Large intestine (tissue), 3 donors: Measurements from ENCODE around the gene RAD9A. TPM values are rescaled to one million over a fixed set of nuclear protein-coding genes. Genes with fewer than 3 reads are reported as not detected.

Experiments used
- DNase-seq, 2 donors: peaks; one replicate each; pipeline versions ENCODE4 v3.0.0 to v3.0.0-alpha.2; 2013
- H3K27ac ChIP-seq: one replicate; pipeline ENCODE4 v1.5.1; 2013; ENCODE audit warnings: low read length
- H3K27me3 ChIP-seq: 2 replicates; pipeline ENCODE4 v1.6.1; 2013; ENCODE audit warnings: low read length; ENCODE audit not compliant: control insufficient read depth, insufficient read depth
- H3K36me3 ChIP-seq: 2 replicates; pipeline ENCODE4 v1.6.1; 2013; ENCODE audit warnings: low read length; ENCODE audit not compliant: control insufficient read depth, insufficient read depth
- H3K4me1 ChIP-seq: one replicate; pipeline ENCODE4 v1.6.1; 2013; ENCODE audit warnings: low read length; ENCODE audit not compliant: control insufficient read depth, insufficient read depth
- H3K4me3 ChIP-seq: one replicate; pipeline ENCODE4 v1.5.1; 2013; ENCODE audit warnings: low read length
- H3K9me3 ChIP-seq: one replicate; pipeline ENCODE4 v1.6.1; 2013; ENCODE audit warnings: mild to moderate bottlenecking, low read depth, low read length, moderate library complexity; ENCODE audit not compliant: control insufficient read depth
- WGBS: methylation state at CpG from one replicate; pipeline ENCODE4 v1.1.5; 2013; ENCODE audit warnings: low lambda C conversion rate; ENCODE audit not compliant: insufficient coverage; 5-methylcytosine and 5-hydroxymethylcytosine counted together
- polyA plus RNA-seq: library from polyadenylated mRNA; unstranded; fragments of 120-200 nt; gene quantifications from one replicate; pipeline ENCODE4 v1.2.1, GENCODE V29; 2013

Gene RAD9A
- polyA plus RNA-seq, 1 donor, result 22.1 TPM

DNA sequence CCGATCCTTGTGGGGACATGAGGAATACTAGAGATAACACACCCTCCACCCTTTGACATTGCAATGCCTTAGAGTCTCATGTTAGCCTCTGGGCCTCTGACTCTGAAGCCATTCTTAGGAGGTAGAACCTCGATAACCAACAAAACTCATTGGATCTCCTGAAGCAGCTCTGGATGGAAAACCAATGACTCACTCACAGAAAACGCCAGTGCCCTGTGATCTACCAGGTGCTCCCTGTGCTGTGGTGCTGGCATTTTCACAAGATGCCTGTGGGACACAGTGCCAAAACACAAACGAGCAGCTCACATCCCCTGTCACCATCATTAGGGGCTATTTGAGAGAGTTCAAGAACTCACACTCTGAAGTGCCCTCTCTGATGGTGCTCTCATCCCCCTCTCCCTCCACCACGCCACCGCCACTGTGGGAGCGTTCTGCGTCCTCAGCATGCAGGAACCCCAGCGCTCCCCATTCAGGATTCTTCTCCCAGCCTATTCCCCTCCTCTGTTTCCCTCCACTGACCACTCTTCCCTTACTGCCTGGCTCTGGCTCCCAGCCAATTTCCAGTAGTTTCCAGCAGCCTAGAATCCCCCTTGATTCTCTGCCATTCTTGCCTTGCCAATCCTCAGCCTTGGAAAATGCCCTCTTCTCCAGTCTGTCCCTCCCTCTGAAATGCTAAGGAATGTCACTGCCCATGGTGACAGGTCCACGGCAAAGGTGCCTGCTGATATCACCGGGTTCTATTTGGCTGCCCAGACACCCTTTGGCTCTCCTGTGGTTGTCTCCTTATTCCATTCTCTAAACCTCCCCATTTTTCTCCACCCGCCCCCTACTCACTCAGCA, 33.7 kb upstream of the RAD9A start:
- no peaks in the 10 kb centered on the region for H3K9me3 ChIP-seq
- H3K36me3 ChIP-seq, result no peaks in the 10 kb centered on the region
- no peak overlapping the region for H3K4me3 ChIP-seq
- 89% methylated on average over 3 of the region's 12 CpGs for WGBS
- peak in 1 of 2 donors; percentile 11 for DNase-seq
- no peaks in the 10 kb centered on the region for H3K27me3 ChIP-seq
- H3K4me1 ChIP-seq, result peaks cover 41% of the 10 kb centered on the region
- H3K27ac ChIP-seq, result no peak overlapping the region

DNA sequence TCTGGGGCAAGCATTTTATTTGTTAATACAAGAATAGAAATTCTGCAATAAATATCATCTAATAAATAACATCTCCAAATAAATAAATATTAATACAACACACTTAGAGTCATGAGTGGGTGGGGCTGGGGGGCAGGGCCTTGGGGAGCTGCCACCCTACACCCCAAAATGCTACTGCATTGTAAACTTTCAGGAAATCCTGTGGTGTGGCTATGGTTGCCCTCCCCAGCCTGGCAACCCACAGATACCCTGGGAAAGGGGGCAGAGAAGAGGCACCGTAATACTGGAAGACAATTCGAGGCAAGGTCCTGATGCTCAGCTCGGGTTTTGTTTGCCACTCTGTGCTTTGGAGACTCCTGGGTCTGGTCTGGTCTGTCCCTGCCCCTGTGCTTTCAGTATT, 27.6 kb upstream of the RAD9A start:
- Histone ChIP-seq H3K27me3 (no peaks in the 10 kb centered on the region), H3K36me3 (peaks cover 11% of the 10 kb centered on the region), H3K4me3 (no peak overlapping the region), H3K9me3 (no peaks in the 10 kb centered on the region), H3K27ac (no peak overlapping the region), H3K4me1 (peaks cover 43% of the 10 kb centered on the region)
- DNase-seq, result no peak
- WGBS, result no CpG with 5 or more reads among the region's 3 CpGs

GRCh38 chr11:67364783-67365722, 26.7 kb upstream of the RAD9A start:
- peak overlapping the region; percentile 69 for H3K27ac ChIP-seq
- H3K36me3 ChIP-seq, result peaks cover 11% of the 10 kb centered on the region
- H3K4me1 ChIP-seq, result peaks cover 48% of the 10 kb centered on the region
- no CpG with 5 or more reads among the region's 24 CpGs for WGBS
- no peaks in the 10 kb centered on the region for H3K27me3 ChIP-seq
- peak in 1 of 2 donors; percentile 65 for DNase-seq
- no peaks in the 10 kb centered on the region for H3K9me3 ChIP-seq
- no peak overlapping the region for H3K4me3 ChIP-seq

GRCh38 chr11:67365736-67366444, 25.9 kb upstream of the RAD9A start:
- Histone ChIP-seq H3K4me3 (no peak overlapping the region), H3K4me1 (peaks cover 54% of the 10 kb centered on the region), H3K27ac (peak overlapping the region; percentile 69), H3K27me3 (no peaks in the 10 kb centered on the region), H3K36me3 (peaks cover 11% of the 10 kb centered on the region), H3K9me3 (no peaks in the 10 kb centered on the region)
- 67% methylated on average over 3 of the region's 14 CpGs for WGBS
- DNase-seq, result peak in 1 of 2 donors; percentile 17

- H3K9me3 ChIP-seq, result no peaks in the 10 kb centered on the region
- peaks cover 11% of the 10 kb centered on the region for H3K36me3 ChIP-seq
- peak overlapping the region; percentile 69 for H3K27ac ChIP-seq
- no peaks in the 10 kb centered on the region for H3K27me3 ChIP-seq
- peaks cover 60% of the 10 kb centered on the region for H3K4me1 ChIP-seq
- H3K4me3 ChIP-seq, result no peak overlapping the region
- DNase-seq, result no peak
- no CpG with 5 or more reads among the region's 8 CpGs for WGBS
Observed at GRCh38 chr11:67366546-67366945, 25.2 kb upstream of the RAD9A start.

DNA sequence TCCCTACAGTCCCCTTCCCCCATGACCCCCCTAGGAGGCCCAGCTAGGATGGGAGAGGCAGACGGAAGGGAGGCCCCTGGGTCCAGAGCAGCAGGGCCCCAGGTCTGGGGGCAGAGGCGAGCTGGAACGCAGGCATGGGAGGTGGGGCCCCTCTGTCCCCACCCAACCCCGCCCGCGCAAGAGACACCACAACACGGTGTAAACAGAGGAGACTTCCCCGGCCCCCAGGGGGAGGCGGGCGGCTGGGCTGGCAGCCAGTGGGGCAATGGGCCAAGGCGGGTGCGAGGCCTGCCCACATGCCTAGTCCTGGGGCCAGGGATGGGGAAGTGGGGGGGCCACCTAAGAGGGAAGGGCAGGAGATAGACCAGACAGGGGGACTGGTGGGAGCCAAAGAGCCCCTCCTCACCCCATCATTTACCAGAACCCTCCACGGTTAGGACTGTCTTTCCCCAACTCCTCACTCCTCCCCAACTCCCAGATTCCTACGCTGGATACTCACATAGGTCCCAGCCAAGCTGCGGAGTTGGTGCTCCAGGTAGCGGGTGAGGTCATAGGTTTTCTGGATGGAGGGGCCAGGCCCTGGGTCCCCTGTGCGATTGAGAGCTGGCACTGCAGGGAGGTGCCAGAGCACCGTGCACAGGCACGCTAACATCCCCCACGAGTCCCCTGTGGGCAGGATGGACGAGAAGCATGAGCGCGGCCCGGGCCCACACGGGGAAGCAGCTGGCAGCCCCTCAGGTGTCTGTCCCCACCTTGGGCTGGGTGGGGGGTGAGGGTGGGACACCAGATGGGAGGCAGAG, 24.6 kb upstream of the RAD9A start:
- H3K36me3 ChIP-seq, result peaks cover 11% of the 10 kb centered on the region
- WGBS, result no CpG with 5 or more reads among the region's 25 CpGs
- no peaks in the 10 kb centered on the region for H3K9me3 ChIP-seq
- H3K27ac ChIP-seq, result peak overlapping the region; percentile 69
- no peaks in the 10 kb centered on the region for H3K27me3 ChIP-seq
- H3K4me1 ChIP-seq, result peaks cover 67% of the 10 kb centered on the region
- peak; percentile 79 to 88 for DNase-seq
- no peak overlapping the region for H3K4me3 ChIP-seq

DNA sequence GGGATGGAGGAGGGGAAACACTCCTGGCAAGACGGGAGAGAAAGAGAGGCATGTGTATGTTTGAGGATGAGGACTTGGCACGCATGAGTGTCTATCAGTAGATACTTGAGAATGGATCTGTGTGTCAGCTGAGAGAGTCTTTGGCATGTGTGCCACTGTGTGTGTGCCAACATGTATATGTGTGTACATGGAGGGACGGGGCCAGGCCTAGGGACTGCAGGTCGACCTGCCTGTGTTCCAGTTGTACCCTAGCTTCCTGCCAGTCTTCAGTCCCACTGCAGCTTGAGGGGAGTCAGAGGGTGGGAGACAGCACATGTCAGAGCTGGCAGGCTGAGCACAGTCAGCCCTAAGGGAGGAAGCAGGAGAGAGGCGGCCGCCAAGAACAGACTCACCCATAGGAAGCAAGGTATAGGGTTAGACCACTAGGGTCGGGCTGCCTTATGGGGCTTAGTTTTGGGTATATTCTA, 24.0 kb upstream of the RAD9A start:
- H3K36me3 ChIP-seq, result peaks cover 11% of the 10 kb centered on the region
- peak in 1 of 2 donors; percentile 9 for DNase-seq
- 80% methylated on average over 1 of the region's 7 CpGs for WGBS
- H3K4me3 ChIP-seq, result no peak overlapping the region
- no peaks in the 10 kb centered on the region for H3K9me3 ChIP-seq
- H3K27me3 ChIP-seq, result no peaks in the 10 kb centered on the region
- H3K27ac ChIP-seq, result peak overlapping the region; percentile 43
- peaks cover 68% of the 10 kb centered on the region for H3K4me1 ChIP-seq

DNA sequence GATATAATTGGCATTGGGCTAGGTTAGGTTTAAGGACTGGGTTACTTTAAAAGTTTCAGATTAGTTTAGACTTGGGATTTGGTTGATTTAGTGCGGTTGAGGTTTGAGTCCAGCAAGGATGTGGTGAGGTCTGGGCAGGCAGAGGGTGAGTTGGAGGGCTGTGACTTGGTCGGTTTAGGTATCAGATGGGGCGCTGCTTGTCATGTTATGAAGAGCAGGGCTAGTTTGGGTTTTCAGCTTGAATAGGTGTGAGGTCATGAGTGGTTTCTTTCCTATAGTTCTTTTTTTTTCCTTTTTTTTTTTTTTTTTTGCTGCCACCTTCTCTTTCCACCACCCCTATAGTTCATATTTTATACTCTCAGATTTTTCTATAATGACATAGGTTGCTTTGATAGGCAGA, 23.2 kb upstream of the RAD9A start:
- Histone ChIP-seq H3K27ac (no peak overlapping the region), H3K4me1 (peaks cover 68% of the 10 kb centered on the region)

GRCh38 chr11:67369275-67369674, 22.5 kb upstream of the RAD9A start:
- no peaks in the 10 kb centered on the region for H3K27me3 ChIP-seq
- H3K27ac ChIP-seq, result peak overlapping the region; percentile 76
- no peaks in the 10 kb centered on the region for H3K9me3 ChIP-seq
- no CpG with 5 or more reads among the region's 8 CpGs for WGBS
- H3K36me3 ChIP-seq, result peaks cover 10% of the 10 kb centered on the region
- H3K4me3 ChIP-seq, result no peak overlapping the region
- peak in 1 of 2 donors; percentile 1 for DNase-seq
- peaks cover 74% of the 10 kb centered on the region for H3K4me1 ChIP-seq

More for the DNA sequence above, 23.2 kb upstream of the RAD9A start:
- H3K27me3 ChIP-seq, result no peaks in the 10 kb centered on the region
- H3K9me3 ChIP-seq, result no peaks in the 10 kb centered on the region
- no peak overlapping the region for H3K4me3 ChIP-seq
- no CpG with 5 or more reads among the region's 3 CpGs for WGBS
- peaks cover 11% of the 10 kb centered on the region for H3K36me3 ChIP-seq
- DNase-seq, result no peak
